ENCODE measurements around the gene IL2RA. TPM values are rescaled to one million over a fixed set of nuclear protein-coding genes. Genes with fewer than 3 reads are reported as not detected.

IL2RA gene
- total RNA-seq, 1 donor from 2014 or later, result not detected

DNA sequence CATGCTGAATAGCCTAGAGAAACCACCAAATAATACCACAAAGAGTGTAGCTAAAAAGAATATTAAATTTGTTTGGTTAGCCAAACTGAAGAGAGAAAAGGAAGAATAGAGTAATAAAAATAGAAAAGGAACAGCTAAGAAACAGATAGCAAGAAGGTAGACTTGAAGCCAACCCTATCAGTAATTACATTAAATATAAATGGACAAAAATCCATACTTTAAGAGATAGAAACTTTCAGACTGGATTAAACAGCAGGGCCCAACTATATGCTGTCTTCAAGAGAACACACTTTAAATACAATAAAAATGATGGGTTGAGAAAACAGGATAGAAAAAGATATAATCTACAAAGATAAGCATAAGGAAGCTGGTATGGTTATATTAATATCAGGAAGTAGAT is 31.2 kb downstream of the IL2RA start:
- no peak overlapping the region for H3K27ac Mint-ChIP-seq (ENCODE audit: unreplicated experiment)
- no peaks in the 10 kb centered on the region for H3K4me1 Mint-ChIP-seq (ENCODE audit: unreplicated experiment)
- no peaks in the 10 kb centered on the region for H3K36me3 Mint-ChIP-seq (ENCODE audit: low read depth, unreplicated experiment)
- peaks cover 4% of the 10 kb centered on the region for H3K9me3 Mint-ChIP-seq (ENCODE audit: unreplicated experiment)
- no peak overlapping the region for H3K4me3 Mint-ChIP-seq (ENCODE audit: unreplicated experiment)
- no peak for DNase-seq (ENCODE audit: low spot score)
- no peaks in the 10 kb centered on the region for H3K27me3 Mint-ChIP-seq (ENCODE audit: unreplicated experiment)
- TF ChIP-seq, protein P1, sequence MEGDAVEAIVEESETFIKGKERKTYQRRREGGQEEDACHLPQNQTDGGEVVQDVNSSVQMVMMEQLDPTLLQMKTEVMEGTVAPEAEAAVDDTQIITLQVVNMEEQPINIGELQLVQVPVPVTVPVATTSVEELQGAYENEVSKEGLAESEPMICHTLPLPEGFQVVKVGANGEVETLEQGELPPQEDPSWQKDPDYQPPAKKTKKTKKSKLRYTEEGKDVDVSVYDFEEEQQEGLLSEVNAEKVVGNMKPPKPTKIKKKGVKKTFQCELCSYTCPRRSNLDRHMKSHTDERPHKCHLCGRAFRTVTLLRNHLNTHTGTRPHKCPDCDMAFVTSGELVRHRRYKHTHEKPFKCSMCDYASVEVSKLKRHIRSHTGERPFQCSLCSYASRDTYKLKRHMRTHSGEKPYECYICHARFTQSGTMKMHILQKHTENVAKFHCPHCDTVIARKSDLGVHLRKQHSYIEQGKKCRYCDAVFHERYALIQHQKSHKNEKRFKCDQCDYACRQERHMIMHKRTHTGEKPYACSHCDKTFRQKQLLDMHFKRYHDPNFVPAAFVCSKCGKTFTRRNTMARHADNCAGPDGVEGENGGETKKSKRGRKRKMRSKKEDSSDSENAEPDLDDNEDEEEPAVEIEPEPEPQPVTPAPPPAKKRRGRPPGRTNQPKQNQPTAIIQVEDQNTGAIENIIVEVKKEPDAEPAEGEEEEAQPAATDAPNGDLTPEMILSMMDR (IDR thresholded peaks at IDR 0.05; ENCODE audit: unreplicated experiment), result no peak

DNA sequence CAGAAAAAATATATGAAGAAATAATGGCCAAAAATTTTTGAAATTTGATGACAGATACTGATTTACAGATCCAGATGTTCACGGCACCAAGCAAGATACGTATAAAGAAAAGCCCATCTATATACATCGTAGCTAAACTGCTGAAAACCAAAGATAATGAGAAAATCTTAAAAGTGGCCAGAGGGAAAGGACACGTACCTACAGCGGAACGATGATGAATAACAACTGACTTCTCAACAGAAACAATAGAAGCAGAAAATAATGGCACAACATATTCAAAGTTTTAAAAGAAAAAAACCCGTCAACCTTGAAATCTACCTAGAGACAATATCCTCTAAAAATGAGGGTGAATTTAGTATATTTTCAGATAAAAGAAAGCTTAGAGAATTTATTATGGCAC is 31.9 kb downstream of the IL2RA start:
- H3K36me3 Mint-ChIP-seq (ENCODE audit: low read depth, unreplicated experiment), result no peaks in the 10 kb centered on the region

DNA sequence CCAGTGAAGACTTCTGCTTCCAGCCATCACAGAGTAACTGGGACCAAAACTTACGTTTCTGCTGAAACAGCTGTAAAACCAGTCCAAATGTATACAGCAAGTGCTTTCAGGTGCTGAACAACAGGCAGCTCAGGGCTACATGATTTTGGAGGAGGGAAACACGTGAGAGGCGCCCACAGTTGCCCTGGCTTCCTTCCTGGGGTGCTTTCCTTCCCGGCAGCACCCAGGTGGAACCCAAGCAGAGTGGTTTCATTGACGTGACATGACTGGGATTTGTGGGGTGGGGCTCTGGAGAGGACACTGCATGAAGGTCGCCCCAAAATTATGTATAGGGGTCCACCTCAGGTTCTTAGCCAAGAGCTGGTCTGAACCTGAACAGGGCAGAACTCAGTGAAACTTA is 34.2 kb downstream of the IL2RA start:
- H3K4me3 Mint-ChIP-seq (ENCODE audit: unreplicated experiment), result no peak overlapping the region
- H3K4me1 Mint-ChIP-seq (ENCODE audit: unreplicated experiment), result no peaks in the 10 kb centered on the region
- no peaks in the 10 kb centered on the region for H3K27me3 Mint-ChIP-seq (ENCODE audit: unreplicated experiment)
- no peak for DNase-seq (ENCODE audit: low spot score)
- TF ChIP-seq, protein P1 (IDR thresholded peaks at IDR 0.05; ENCODE audit: unreplicated experiment), result no peak
- no peaks in the 10 kb centered on the region for H3K36me3 Mint-ChIP-seq (ENCODE audit: low read depth, unreplicated experiment)
- H3K9me3 Mint-ChIP-seq (ENCODE audit: unreplicated experiment), result peaks cover 4% of the 10 kb centered on the region
- no peak overlapping the region for H3K27ac Mint-ChIP-seq (ENCODE audit: unreplicated experiment)

More for the DNA sequence above, 31.9 kb downstream of the IL2RA start:
- no peak overlapping the region for H3K27ac Mint-ChIP-seq (ENCODE audit: unreplicated experiment)
- peaks cover 4% of the 10 kb centered on the region for H3K9me3 Mint-ChIP-seq (ENCODE audit: unreplicated experiment)
- TF ChIP-seq, protein P1 (IDR thresholded peaks at IDR 0.05; ENCODE audit: unreplicated experiment), result no peak
- H3K27me3 Mint-ChIP-seq (ENCODE audit: unreplicated experiment), result no peaks in the 10 kb centered on the region
- no peak for DNase-seq (ENCODE audit: low spot score)
- H3K4me3 Mint-ChIP-seq (ENCODE audit: unreplicated experiment), result no peak overlapping the region
- no peaks in the 10 kb centered on the region for H3K4me1 Mint-ChIP-seq (ENCODE audit: unreplicated experiment)

DNA sequence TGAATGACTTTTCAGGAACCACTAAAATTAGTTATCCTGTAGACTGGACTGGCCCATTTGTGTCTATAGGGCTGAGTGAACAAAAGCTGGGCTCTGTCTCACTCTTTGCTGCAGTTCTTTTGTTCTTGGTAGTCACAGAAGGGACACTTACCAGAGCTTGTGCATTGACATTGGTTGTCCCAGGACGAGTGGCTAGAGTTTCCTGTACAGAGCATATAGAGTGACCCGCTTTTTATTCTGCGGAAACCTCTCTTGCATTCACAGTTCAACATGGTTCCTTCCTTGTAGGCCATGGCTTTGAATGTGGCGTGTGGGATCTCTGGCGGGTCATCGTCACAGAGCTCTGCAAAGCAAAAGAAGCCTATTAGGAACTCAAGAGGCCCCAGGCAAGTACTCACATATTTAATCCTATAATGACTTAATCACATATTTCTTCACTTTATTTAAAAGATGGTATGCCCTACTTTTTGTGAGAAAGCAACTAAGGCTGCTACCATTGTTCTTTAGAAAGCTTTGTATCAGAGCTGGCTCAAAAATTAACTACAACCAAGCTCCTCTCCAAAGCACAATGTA is 36.4 kb downstream of the IL2RA start:
- DNase-seq (ENCODE audit: low spot score), result no peak
- no peak overlapping the region for H3K27ac Mint-ChIP-seq (ENCODE audit: unreplicated experiment)
- no peaks in the 10 kb centered on the region for H3K36me3 Mint-ChIP-seq (ENCODE audit: low read depth, unreplicated experiment)
- H3K4me1 Mint-ChIP-seq (ENCODE audit: unreplicated experiment), result no peaks in the 10 kb centered on the region
- H3K27me3 Mint-ChIP-seq (ENCODE audit: unreplicated experiment), result peaks cover 6% of the 10 kb centered on the region
- no peak overlapping the region for H3K4me3 Mint-ChIP-seq (ENCODE audit: unreplicated experiment)
- TF ChIP-seq, protein P1 (IDR thresholded peaks at IDR 0.05; ENCODE audit: unreplicated experiment), result no peak
- H3K9me3 Mint-ChIP-seq (ENCODE audit: unreplicated experiment), result peaks cover 4% of the 10 kb centered on the region

DNA sequence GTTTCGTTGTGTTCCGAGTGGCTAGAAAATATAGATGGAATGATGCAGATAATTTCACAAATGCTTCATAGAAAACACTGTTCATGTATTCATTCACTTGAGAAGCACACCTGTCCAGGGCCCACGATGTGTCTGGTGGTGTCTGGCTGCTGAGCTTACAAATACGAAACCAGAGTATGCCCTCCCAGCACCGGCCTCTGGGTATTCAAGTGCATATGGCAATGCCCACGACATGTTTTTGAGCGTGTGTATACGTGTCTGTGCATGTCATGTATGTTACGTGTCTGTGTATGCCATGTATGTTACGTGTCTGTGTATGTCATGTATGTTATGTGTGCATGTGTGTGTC is 37.9 kb downstream of the IL2RA start:
- DNase-seq (ENCODE audit: low spot score), result no peak
- Mint-ChIP-seq H3K27ac (ENCODE audit: unreplicated experiment) (no peak overlapping the region), H3K27me3 (ENCODE audit: unreplicated experiment) (peaks cover 7% of the 10 kb centered on the region), H3K4me1 (ENCODE audit: unreplicated experiment) (no peaks in the 10 kb centered on the region), H3K9me3 (ENCODE audit: unreplicated experiment) (no peaks in the 10 kb centered on the region), H3K4me3 (ENCODE audit: unreplicated experiment) (no peak overlapping the region), H3K36me3 (ENCODE audit: low read depth, unreplicated experiment) (no peaks in the 10 kb centered on the region)
- TF ChIP-seq, protein P1 (IDR thresholded peaks at IDR 0.05; ENCODE audit: unreplicated experiment), result no peak

Measured in endothelial cell (in vitro differentiated cells).